GM12878 (cell line): ENCODE results near the gene RHCE. TPM values are rescaled to one million over a fixed set of nuclear protein-coding genes. Genes with fewer than 3 reads are reported as not detected.

Source experiments
- ATAC-seq: fragments of 200-7000 bp; cut with Tn5 transposase; 3 replicates; pipeline ENCODE4 v1.9.1; 2020; ENCODE audit warnings: mild to moderate bottlenecking, moderate library complexity
- BruUV-seq: library from RNA; stranded (reverse); fragments of 400-500 nt; replicated peaks from 2 replicates; lab custom pipeline; 2021; lab: Mats Ljungman, UMichigan
- CTCF ChIA-PET: fragments of 300-600 bp; sonication (Branson Sonifier 250); formaldehyde crosslinking; extraction: SDS; loops from one replicate; lab custom pipeline; 2021; ENCODE audit warnings: inconsistent platforms; lab: Yijun Ruan, JAX
- POLR2A ChIA-PET: fragments of 350-600 bp; formaldehyde crosslinking; extraction: SDS; loops from one replicate; lab custom pipeline; 2021; ENCODE audit warnings: inconsistent platforms; lab: Charles Lee
- RAD21 ChIA-PET: fragments of 300-600 bp; sonication (Branson Sonifier 250); formaldehyde crosslinking; loops from one replicate; lab custom pipeline; 2023; ENCODE audit warnings: antibody characterized with exemption; ENCODE audit not compliant: unreplicated experiment; lab: Charles Lee
- SMC1A ChIA-PET: fragments of 300-600 bp; sonication (Branson Sonifier 250); formaldehyde crosslinking; loops from one replicate; lab custom pipeline; 2023; ENCODE audit not compliant: unreplicated experiment, uncharacterized antibody; lab: Charles Lee
- DNase-seq: peaks from one replicate; pipeline ENCODE4 v3.0.0-alpha.2; 2011; ENCODE audit warnings: low read depth, low spot score
- FAIRE-seq: peaks from 3 replicates; lab custom pipeline; 2011; peaks lifted over from hg19 to GRCh38; lab: Jason Lieb, UNC
- H2AFZ ChIP-seq: 2 replicates; pipeline ENCODE4 v1.6.0; 2011; ENCODE audit warnings: low read depth, low read length, control low read depth; ENCODE audit not compliant: control insufficient read depth
- H3K27ac ChIP-seq: 2 replicates; pipeline ENCODE4 v1.5.1; 2011; ENCODE audit warnings: control low read depth; ENCODE audit not compliant: control insufficient read depth, insufficient read depth
- H3K27me3 ChIP-seq, 2 experiments: replicated peaks in 1 of 2; 2 replicates each; pipeline versions ENCODE4 v1.6.0 to v1.6.1; 2011; ENCODE audit warnings: low read length in 1 of 2; ENCODE audit not compliant: control insufficient read depth in 2 of 2, insufficient read depth in 2 of 2
- H3K36me3 ChIP-seq, 2 experiments: 2 replicates each; pipeline ENCODE4 v1.5.1; 2011; ENCODE audit warnings: low read length in 1 of 2; ENCODE audit not compliant: control insufficient read depth in 2 of 2, insufficient read depth in 2 of 2
- H3K4me1 ChIP-seq: 2 replicates; pipeline ENCODE4 v1.6.1; 2011; ENCODE audit warnings: mild to moderate bottlenecking, low read length, moderate library complexity, mixed read lengths; ENCODE audit not compliant: control insufficient read depth, insufficient read depth
- H3K4me2 ChIP-seq: 2 replicates; pipeline ENCODE4 v1.6.0; 2011; ENCODE audit warnings: control low read depth; ENCODE audit not compliant: control insufficient read depth, insufficient read depth
- H3K4me3 ChIP-seq: fragments of 200-600 bp; sonication (generic); 2 replicates; pipeline ENCODE4 v1.5.1; 2016
- H3K79me2 ChIP-seq: 2 replicates; pipeline ENCODE4 v1.6.0; 2011; ENCODE audit warnings: low read length; ENCODE audit not compliant: control insufficient read depth, insufficient read depth
- H3K9ac ChIP-seq: 2 replicates; pipeline ENCODE4 v1.8.0; 2011; ENCODE audit warnings: low read length, control low read depth, mixed read lengths; ENCODE audit not compliant: control insufficient read depth, insufficient read depth
- H3K9me3 ChIP-seq: replicated peaks from 3 replicates; pipeline ENCODE4 v1.5.1; 2011; ENCODE audit warnings: mild to moderate bottlenecking, low read length; ENCODE audit not compliant: control insufficient read depth, insufficient read depth
- H4K20me1 ChIP-seq: 2 replicates; pipeline ENCODE4 v1.6.0; 2011; ENCODE audit not compliant: control insufficient read depth, insufficient read depth
- CBX5 ChIP-seq: sonication (generic); IDR thresholded peaks from 2 replicates; pipeline ENCODE4 v1.6.1; 2016; ENCODE audit warnings: low read depth, moderate library complexity, mild to moderate bottlenecking, inconsistent platforms
- HCFC1 ChIP-seq: fragments of 150-350 bp; IDR thresholded peaks from 2 replicates; pipeline ENCODE4 v1.6.1; 2014; ENCODE audit warnings: low read length
- MEF2B ChIP-seq: fragments of 450-650 bp; IDR thresholded peaks from 2 replicates; pipeline ENCODE4 v1.6.1; 2018; ENCODE audit warnings: mild to moderate bottlenecking, moderate library complexity; ENCODE audit not compliant: partially characterized antibody, poor library complexity, severe bottlenecking
- NBN ChIP-seq: fragments of 450-650 bp; IDR thresholded peaks from 2 replicates; pipeline ENCODE4 v1.6.1; 2016
- PAX8 ChIP-seq: fragments of 450-650 bp; IDR thresholded peaks from 2 replicates; pipeline ENCODE4 v1.6.1; 2017; ENCODE audit warnings: mild to moderate bottlenecking, moderate library complexity
- POLR2AphosphoS2 ChIP-seq: IDR thresholded peaks from 2 replicates; pipeline ENCODE4 v1.6.1; 2011; ENCODE audit warnings: low read depth, mild to moderate bottlenecking, low read length, improper control_type of control experiment, moderate library complexity
- POLR2AphosphoS5 ChIP-seq: IDR thresholded peaks from 2 replicates; pipeline ENCODE4 v1.6.1; 2011; ENCODE audit warnings: mild to moderate bottlenecking, low read length, inconsistent platforms
- RBBP5 ChIP-seq: fragments of 200-600 bp; sonication (generic); conservative IDR thresholded peaks from 2 replicates; pipeline ENCODE4 v1.6.1; 2016
- SP1 ChIP-seq: IDR thresholded peaks from one replicate; pipeline ENCODE4 v1.6.1; 2011; ENCODE audit warnings: low read depth, low read length
- SREBF1 ChIP-seq: IDR thresholded peaks from 2 replicates; pipeline ENCODE4 v1.6.1; 2012; ENCODE audit warnings: mild to moderate bottlenecking, low read length
- TARDBP ChIP-seq: IDR thresholded peaks from 2 replicates; pipeline ENCODE4 v1.6.1; 2016; ENCODE audit warnings: borderline replicate concordance
- TCF7 ChIP-seq: IDR thresholded peaks from 2 replicates; pipeline ENCODE4 v1.6.1; 2014; ENCODE audit warnings: antibody characterized with exemption, borderline replicate concordance
- WRNIP1 ChIP-seq: IDR thresholded peaks from 2 replicates; pipeline ENCODE4 v1.6.1; 2011; ENCODE audit warnings: low read depth, low read length, improper control_type of control experiment, borderline replicate concordance
- ZNF217 ChIP-seq: fragments of 450-650 bp; IDR thresholded peaks from 2 replicates; pipeline ENCODE4 v1.6.1; 2017; ENCODE audit warnings: antibody characterized with exemption, mild to moderate bottlenecking
- WGBS: methylation state at CpG from one replicate; pipeline ENCODE4 v1.1.6; 2016; ENCODE audit warnings: low lambda C conversion rate; ENCODE audit not compliant: insufficient replicate concordance, insufficient coverage; ENCODE audit errors: missing lambda C conversion rate; 5-methylcytosine and 5-hydroxymethylcytosine counted together
- in situ Hi-C: fragments of 300-500 bp; cut with MboI; formaldehyde crosslinking; loops from 9 replicates; pipeline ENCODE4 v1.14.3; 2018; ENCODE audit warnings: mixed read lengths
- intact Hi-C: fragments of 100-400 bp; cut with micrococcal nuclease; formaldehyde crosslinking; loops from one replicate; pipeline ENCODE4 v1.14.2; 2022; ENCODE audit not compliant: unreplicated experiment
- polyA plus RNA-seq, 11 experiments: library from polyadenylated mRNA; depleted of rRNA in 4 of 11; unstranded in 6 of 11; stranded (reverse) in 5 of 11; fragments of >200 nt; fragmentation: Nextera tagmentation in 4 of 11; fragmentation: Illumina TruSeq in 1 of 11; extraction: Ambion mirVana in 4 of 11; extraction: Trizol in 1 of 11; gene quantifications; 1 replicate in 1 of 11; 2 replicates in 10 of 11; pipeline versions ENCODE4 v1.2.1 to v1.2.3, GENCODE V29; 2011 to 2016; ENCODE audit warnings: inconsistent platforms in 2 of 11, missing spikeins in 2 of 11, low read depth in 1 of 11
- total RNA-seq, 4 experiments: library from RNA; depleted of rRNA in 3 of 4; stranded (reverse); fragments of >200 nt in 3 of 4; fragmentation: Illumina TruSeq in 1 of 4; extraction: Trizol in 1 of 4; gene quantifications; 2 replicates each; pipeline versions ENCODE4 v1.2.1 to v1.2.3, GENCODE V29; 2013 to 2021
- TF ChIP-seq, protein P1 (sequence below): fragments of 150-350 bp; IDR thresholded peaks from 2 replicates; pipeline ENCODE4 v1.6.1; 2016; ENCODE audit warnings: low read depth, low read length
- TF ChIP-seq, protein P2 (sequence below): fragments of 450-650 bp; IDR thresholded peaks from 2 replicates; pipeline ENCODE4 v1.6.1; 2016; ENCODE audit warnings: mild to moderate bottlenecking
- TF ChIP-seq, protein P3 (sequence below): IDR thresholded peaks from 2 replicates; pipeline ENCODE4 v1.6.1; 2012; ENCODE audit warnings: low read length, inconsistent platforms
- TF ChIP-seq, protein P4 (sequence below): fragments of 450-650 bp; IDR thresholded peaks from 2 replicates; pipeline ENCODE4 v1.6.1; 2017; ENCODE audit warnings: mild to moderate bottlenecking, moderate library complexity

The RHCE gene
- total and polyA plus RNA-seq, 10 of the 15 experiments (the other 5 are each of a cell fraction or from before 2014, with no cell fraction given), result 0.06 to 0.41 (median 0.22) TPM; not detected in 2

- ChIA-PET SMC1A (no interaction called here), RAD21 (no interaction called here), POLR2A (no interaction called here), CTCF (no interaction called here)
- Histone ChIP-seq H3K36me3 (peaks cover 0 to 14% of the 10 kb centered on the region in 2 experiments; a peak in 3 of 4 replicates), H2AFZ (no peak overlapping the region), H4K20me1 (no peaks in the 10 kb centered on the region), H3K27ac (no peak overlapping the region), H3K4me2 (no peak overlapping the region), H3K9ac (no peak overlapping the region), H3K79me2 (no peaks in the 10 kb centered on the region), H3K9me3 (no peaks in the 10 kb centered on the region), H3K4me1 (no peaks in the 10 kb centered on the region), H3K4me3 (no peak overlapping the region), H3K27me3 (no peaks in the 10 kb centered on the region)
- intact Hi-C loops, result no loop called here
- 95% methylated on average over 3 of the region's 3 CpGs for WGBS
- BruUV-seq, result no TSS peak
- in situ Hi-C loops, result no loop called here
- DNase-seq, result no peak
- no peak for FAIRE-seq
- no peak for ATAC-seq
- TF ChIP-seq, protein P1, sequence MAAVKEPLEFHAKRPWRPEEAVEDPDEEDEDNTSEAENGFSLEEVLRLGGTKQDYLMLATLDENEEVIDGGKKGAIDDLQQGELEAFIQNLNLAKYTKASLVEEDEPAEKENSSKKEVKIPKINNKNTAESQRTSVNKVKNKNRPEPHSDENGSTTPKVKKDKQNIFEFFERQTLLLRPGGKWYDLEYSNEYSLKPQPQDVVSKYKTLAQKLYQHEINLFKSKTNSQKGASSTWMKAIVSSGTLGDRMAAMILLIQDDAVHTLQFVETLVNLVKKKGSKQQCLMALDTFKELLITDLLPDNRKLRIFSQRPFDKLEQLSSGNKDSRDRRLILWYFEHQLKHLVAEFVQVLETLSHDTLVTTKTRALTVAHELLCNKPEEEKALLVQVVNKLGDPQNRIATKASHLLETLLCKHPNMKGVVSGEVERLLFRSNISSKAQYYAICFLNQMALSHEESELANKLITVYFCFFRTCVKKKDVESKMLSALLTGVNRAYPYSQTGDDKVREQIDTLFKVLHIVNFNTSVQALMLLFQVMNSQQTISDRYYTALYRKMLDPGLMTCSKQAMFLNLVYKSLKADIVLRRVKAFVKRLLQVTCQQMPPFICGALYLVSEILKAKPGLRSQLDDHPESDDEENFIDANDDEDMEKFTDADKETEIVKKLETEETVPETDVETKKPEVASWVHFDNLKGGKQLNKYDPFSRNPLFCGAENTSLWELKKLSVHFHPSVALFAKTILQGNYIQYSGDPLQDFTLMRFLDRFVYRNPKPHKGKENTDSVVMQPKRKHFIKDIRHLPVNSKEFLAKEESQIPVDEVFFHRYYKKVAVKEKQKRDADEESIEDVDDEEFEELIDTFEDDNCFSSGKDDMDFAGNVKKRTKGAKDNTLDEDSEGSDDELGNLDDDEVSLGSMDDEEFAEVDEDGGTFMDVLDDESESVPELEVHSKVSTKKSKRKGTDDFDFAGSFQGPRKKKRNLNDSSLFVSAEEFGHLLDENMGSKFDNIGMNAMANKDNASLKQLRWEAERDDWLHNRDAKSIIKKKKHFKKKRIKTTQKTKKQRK, result no peak
- no peak for TF ChIP-seq TCF7
- no peak for TF ChIP-seq PAX8
- no peak for TF ChIP-seq RBBP5
- TF ChIP-seq TARDBP, result no peak
- TF ChIP-seq NBN, result no peak
- TF ChIP-seq MEF2B, result no peak
- no peak for TF ChIP-seq POLR2AphosphoS2
- TF ChIP-seq HCFC1, result no peak
- no peak for TF ChIP-seq SREBF1
- no peak for TF ChIP-seq ZNF217
- no peak for TF ChIP-seq WRNIP1
- TF ChIP-seq CBX5, result no peak
- TF ChIP-seq SP1, result no peak
- TF ChIP-seq, protein P2, sequence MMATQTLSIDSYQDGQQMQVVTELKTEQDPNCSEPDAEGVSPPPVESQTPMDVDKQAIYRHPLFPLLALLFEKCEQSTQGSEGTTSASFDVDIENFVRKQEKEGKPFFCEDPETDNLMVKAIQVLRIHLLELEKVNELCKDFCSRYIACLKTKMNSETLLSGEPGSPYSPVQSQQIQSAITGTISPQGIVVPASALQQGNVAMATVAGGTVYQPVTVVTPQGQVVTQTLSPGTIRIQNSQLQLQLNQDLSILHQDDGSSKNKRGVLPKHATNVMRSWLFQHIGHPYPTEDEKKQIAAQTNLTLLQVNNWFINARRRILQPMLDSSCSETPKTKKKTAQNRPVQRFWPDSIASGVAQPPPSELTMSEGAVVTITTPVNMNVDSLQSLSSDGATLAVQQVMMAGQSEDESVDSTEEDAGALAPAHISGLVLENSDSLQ, result no peak
- TF ChIP-seq, protein P3, sequence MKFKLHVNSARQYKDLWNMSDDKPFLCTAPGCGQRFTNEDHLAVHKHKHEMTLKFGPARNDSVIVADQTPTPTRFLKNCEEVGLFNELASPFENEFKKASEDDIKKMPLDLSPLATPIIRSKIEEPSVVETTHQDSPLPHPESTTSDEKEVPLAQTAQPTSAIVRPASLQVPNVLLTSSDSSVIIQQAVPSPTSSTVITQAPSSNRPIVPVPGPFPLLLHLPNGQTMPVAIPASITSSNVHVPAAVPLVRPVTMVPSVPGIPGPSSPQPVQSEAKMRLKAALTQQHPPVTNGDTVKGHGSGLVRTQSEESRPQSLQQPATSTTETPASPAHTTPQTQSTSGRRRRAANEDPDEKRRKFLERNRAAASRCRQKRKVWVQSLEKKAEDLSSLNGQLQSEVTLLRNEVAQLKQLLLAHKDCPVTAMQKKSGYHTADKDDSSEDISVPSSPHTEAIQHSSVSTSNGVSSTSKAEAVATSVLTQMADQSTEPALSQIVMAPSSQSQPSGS, result no peak
- TF ChIP-seq, protein P4, sequence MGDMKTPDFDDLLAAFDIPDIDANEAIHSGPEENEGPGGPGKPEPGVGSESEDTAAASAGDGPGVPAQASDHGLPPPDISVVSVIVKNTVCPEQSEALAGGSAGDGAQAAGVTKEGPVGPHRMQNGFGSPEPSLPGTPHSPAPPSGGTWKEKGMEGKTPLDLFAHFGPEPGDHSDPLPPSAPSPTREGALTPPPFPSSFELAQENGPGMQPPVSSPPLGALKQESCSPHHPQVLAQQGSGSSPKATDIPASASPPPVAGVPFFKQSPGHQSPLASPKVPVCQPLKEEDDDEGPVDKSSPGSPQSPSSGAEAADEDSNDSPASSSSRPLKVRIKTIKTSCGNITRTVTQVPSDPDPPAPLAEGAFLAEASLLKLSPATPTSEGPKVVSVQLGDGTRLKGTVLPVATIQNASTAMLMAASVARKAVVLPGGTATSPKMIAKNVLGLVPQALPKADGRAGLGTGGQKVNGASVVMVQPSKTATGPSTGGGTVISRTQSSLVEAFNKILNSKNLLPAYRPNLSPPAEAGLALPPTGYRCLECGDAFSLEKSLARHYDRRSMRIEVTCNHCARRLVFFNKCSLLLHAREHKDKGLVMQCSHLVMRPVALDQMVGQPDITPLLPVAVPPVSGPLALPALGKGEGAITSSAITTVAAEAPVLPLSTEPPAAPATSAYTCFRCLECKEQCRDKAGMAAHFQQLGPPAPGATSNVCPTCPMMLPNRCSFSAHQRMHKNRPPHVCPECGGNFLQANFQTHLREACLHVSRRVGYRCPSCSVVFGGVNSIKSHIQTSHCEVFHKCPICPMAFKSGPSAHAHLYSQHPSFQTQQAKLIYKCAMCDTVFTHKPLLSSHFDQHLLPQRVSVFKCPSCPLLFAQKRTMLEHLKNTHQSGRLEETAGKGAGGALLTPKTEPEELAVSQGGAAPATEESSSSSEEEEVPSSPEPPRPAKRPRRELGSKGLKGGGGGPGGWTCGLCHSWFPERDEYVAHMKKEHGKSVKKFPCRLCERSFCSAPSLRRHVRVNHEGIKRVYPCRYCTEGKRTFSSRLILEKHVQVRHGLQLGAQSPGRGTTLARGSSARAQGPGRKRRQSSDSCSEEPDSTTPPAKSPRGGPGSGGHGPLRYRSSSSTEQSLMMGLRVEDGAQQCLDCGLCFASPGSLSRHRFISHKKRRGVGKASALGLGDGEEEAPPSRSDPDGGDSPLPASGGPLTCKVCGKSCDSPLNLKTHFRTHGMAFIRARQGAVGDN, result no peak
- TF ChIP-seq POLR2AphosphoS5, result no peak
Measured at GRCh38 chr1:25349606-25350005, 71.0 kb downstream of the RHCE start.
